A673 (cell line): Measurements from ENCODE around the gene STKLD1. TPM values are rescaled to one million over a fixed set of nuclear protein-coding genes. Genes with fewer than 3 reads are reported as not detected.

Experiments
- BruUV-seq: library from RNA; stranded (reverse); fragments of 400-500 nt; replicated peaks from 2 replicates; lab custom pipeline; 2021; lab: Mats Ljungman, UMichigan
- CTCF ChIA-PET: fragments of 300-600 bp; sonication (Branson Sonifier 250); formaldehyde crosslinking; loops from one replicate; lab custom pipeline; 2022; ENCODE audit warnings: antibody characterized with exemption; lab: Charles Lee
- POLR2A ChIA-PET: fragments of 300-600 bp; sonication (Branson Sonifier 250); formaldehyde crosslinking; loops from one replicate; lab custom pipeline; 2022; ENCODE audit warnings: antibody characterized with exemption; ENCODE audit not compliant: low non-redundant PET; lab: Charles Lee
- DNase-seq: peaks from one replicate; pipeline ENCODE4 v3.0.0-alpha.2; 2015; ENCODE audit warnings: low spot score
- H3K27ac ChIP-seq: fragments of 200-600 bp; sonication (generic); 2 replicates; pipeline ENCODE4 v1.5.1; 2016; ENCODE audit warnings: mixed run types, low read depth, mild to moderate bottlenecking, mixed read lengths, antibody characterized with exemption, low read length; ENCODE audit not compliant: poor library complexity, severe bottlenecking
- H3K27me3 ChIP-seq: fragments of 200-600 bp; sonication (generic); replicated peaks from 2 replicates; pipeline ENCODE4 v1.6.1; 2017; ENCODE audit warnings: mixed run types, low read depth, mild to moderate bottlenecking, mixed read lengths, antibody characterized with exemption, low read length; ENCODE audit not compliant: insufficient read depth, poor library complexity
- H3K36me3 ChIP-seq: fragments of 200-600 bp; sonication (generic); 2 replicates; pipeline ENCODE4 v1.6.1; 2016; ENCODE audit warnings: mixed run types, mild to moderate bottlenecking, mixed read lengths, antibody characterized with exemption, low read length; ENCODE audit not compliant: insufficient read depth, poor library complexity, severe bottlenecking
- H3K4me1 ChIP-seq: fragments of 200-600 bp; sonication (generic); 2 replicates; pipeline ENCODE4 v1.6.1; 2017; ENCODE audit warnings: mixed run types, mild to moderate bottlenecking, mixed read lengths, antibody characterized with exemption, low read length; ENCODE audit not compliant: insufficient read depth, poor library complexity, severe bottlenecking
- H3K4me3 ChIP-seq: fragments of 200-600 bp; sonication (generic); 2 replicates; pipeline ENCODE4 v1.5.1; 2016; ENCODE audit warnings: low read depth, mixed run types, mild to moderate bottlenecking, mixed read lengths, low read length; ENCODE audit not compliant: poor library complexity, severe bottlenecking
- H3K9me3 ChIP-seq: fragments of 200-600 bp; sonication (generic); 2 replicates; pipeline ENCODE4 v1.6.1; 2016; ENCODE audit warnings: mixed run types, low read depth, mild to moderate bottlenecking, mixed read lengths, antibody characterized with exemption, low read length; ENCODE audit not compliant: poor library complexity, severe bottlenecking
- EZH2 ChIP-seq: fragments of 200-600 bp; sonication (generic); IDR thresholded peaks from 2 replicates; pipeline ENCODE4 v1.6.1; 2017; ENCODE audit warnings: borderline replicate concordance, low read depth, mild to moderate bottlenecking, mixed read lengths, antibody characterized with exemption, low read length; ENCODE audit not compliant: poor library complexity, severe bottlenecking
- intact Hi-C: fragments of 100-400 bp; cut with micrococcal nuclease; formaldehyde crosslinking; loops from one replicate; pipeline ENCODE4 v1.10.0; 2022; ENCODE audit not compliant: unreplicated experiment
- total RNA-seq: library from RNA; stranded (reverse); gene quantifications from 2 replicates; pipeline ENCODE4 v1.2.3, GENCODE V29; 2021
- TF ChIP-seq, protein P1 (sequence below): fragments of 300-800, 200-600 bp; sonication (generic); conservative IDR thresholded peaks from 2 replicates; pipeline ENCODE4 v1.5.1; 2017; ENCODE audit warnings: low read depth, mild to moderate bottlenecking, antibody characterized with exemption, low read length, moderate library complexity, mixed read lengths

STKLD1 gene
- total RNA-seq, 1 experiment from 2014 or later = 0.52 TPM

- intact Hi-C loops = no loop called here
- H3K4me1 ChIP-seq = peaks cover 7% of the 10 kb centered on the region
- H3K4me3 ChIP-seq = no peak overlapping the region
- no TSS peak for BruUV-seq
- no peaks in the 10 kb centered on the region for H3K36me3 ChIP-seq
- no peak overlapping the region for H3K27ac ChIP-seq
- ChIA-PET CTCF (no interaction called here), POLR2A (no interaction called here)
- DNase-seq = no peak
- H3K27me3 ChIP-seq = no peaks in the 10 kb centered on the region
- TF ChIP-seq, protein P1, sequence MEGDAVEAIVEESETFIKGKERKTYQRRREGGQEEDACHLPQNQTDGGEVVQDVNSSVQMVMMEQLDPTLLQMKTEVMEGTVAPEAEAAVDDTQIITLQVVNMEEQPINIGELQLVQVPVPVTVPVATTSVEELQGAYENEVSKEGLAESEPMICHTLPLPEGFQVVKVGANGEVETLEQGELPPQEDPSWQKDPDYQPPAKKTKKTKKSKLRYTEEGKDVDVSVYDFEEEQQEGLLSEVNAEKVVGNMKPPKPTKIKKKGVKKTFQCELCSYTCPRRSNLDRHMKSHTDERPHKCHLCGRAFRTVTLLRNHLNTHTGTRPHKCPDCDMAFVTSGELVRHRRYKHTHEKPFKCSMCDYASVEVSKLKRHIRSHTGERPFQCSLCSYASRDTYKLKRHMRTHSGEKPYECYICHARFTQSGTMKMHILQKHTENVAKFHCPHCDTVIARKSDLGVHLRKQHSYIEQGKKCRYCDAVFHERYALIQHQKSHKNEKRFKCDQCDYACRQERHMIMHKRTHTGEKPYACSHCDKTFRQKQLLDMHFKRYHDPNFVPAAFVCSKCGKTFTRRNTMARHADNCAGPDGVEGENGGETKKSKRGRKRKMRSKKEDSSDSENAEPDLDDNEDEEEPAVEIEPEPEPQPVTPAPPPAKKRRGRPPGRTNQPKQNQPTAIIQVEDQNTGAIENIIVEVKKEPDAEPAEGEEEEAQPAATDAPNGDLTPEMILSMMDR = no peak
- no peak for TF ChIP-seq EZH2
- H3K9me3 ChIP-seq = no peaks in the 10 kb centered on the region
These were observed 6.5 kb downstream of the STKLD1 start for GRCh38 chr9:133382507-133383141.

DNA sequence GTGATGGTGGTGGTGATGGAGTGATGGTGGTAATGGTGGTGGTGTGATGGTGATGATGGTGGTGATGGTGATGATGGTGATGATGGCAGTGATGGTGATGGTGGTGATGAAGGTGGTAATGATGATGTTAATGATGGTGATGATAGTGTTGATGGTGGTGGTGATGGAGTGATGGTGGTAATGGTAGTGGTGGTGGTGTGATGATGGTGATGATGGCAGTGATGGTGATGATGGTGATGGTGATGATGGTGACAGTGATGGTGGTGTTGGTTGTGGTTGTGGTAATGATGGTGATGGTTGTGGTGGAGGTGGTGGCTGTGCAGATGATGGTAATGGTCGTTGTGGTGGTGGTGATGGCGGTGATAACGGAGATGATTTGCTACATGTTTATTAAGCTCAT lies 7.3 kb downstream of the STKLD1 start:
- ChIA-PET CTCF (no interaction called here), POLR2A (no interaction called here)
- DNase-seq = no peak
- intact Hi-C loops = no loop called here
- Histone ChIP-seq H3K27me3 (no peaks in the 10 kb centered on the region), H3K27ac (no peak overlapping the region), H3K9me3 (no peaks in the 10 kb centered on the region), H3K4me1 (no peaks in the 10 kb centered on the region), H3K36me3 (no peaks in the 10 kb centered on the region), H3K4me3 (no peak overlapping the region)
- no TSS peak for BruUV-seq
- no peak for TF ChIP-seq EZH2

DNA sequence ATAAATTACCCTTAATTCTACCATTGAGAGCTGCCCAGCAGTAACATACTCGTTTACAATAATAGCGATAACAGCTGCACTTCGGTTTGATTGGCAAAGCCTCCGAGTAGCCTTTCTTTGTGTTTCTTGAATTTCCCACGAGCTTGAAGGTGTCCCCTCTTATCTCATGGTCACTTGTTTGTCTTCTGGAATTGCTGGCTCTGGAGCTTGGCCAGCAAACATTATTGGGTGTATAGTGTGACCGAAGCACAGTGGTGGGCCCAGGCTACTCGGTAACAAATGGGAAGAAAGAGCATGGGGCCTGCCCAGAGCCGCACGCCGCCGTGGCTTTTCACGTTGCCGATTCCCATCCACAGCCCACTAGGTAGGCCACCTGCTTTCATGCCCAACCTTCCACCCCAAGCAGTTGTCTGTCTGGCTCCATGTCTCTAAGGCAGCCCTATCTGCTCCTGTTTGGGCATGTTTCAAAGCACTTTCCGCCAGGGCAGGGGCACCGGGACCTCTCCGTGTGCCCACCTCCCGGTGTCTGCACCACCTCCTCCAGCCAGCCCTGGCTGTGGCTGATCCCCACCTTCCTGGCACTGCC lies 8.7 kb downstream of the STKLD1 start:
- no peaks in the 10 kb centered on the region for H3K4me1 ChIP-seq
- DNase-seq = no peak
- no peak overlapping the region for H3K4me3 ChIP-seq
- H3K27me3 ChIP-seq = no peaks in the 10 kb centered on the region
- POLR2A ChIA-PET = no interaction called here
- BruUV-seq = no TSS peak
- no peak overlapping the region for H3K27ac ChIP-seq
- CTCF ChIA-PET = no interaction called here
- intact Hi-C loops = no loop called here
- no peaks in the 10 kb centered on the region for H3K36me3 ChIP-seq
- TF ChIP-seq, protein P1 = no peak
- no peak for TF ChIP-seq EZH2
- H3K9me3 ChIP-seq = no peaks in the 10 kb centered on the region
